Caco-2 (cell line): ENCODE measurements around the gene RAI1. TPM values are rescaled to one million over a fixed set of nuclear protein-coding genes. Genes with fewer than 3 reads are reported as not detected.

Source experiments
- BruUV-seq: library from RNA; stranded (reverse); fragments of 400-500 nt; replicated peaks from 2 replicates; lab custom pipeline; 2021; lab: Mats Ljungman, UMichigan
- CTCF ChIA-PET: fragments of 300-600 bp; sonication (Branson Sonifier 250); formaldehyde crosslinking; loops from one replicate; lab custom pipeline; 2022; ENCODE audit warnings: antibody characterized with exemption; lab: Charles Lee
- POLR2A ChIA-PET: fragments of 300-600 bp; sonication (Branson Sonifier 250); formaldehyde crosslinking; loops from one replicate; lab custom pipeline; 2022; ENCODE audit warnings: antibody characterized with exemption; lab: Charles Lee
- DNase-seq, 2 experiments: peaks; one replicate each; pipeline versions ENCODE4 v3.0.0 to v3.0.0-alpha.2; 2020 to 2022
- H3K27me3 ChIP-seq: replicated peaks from 2 replicates; pipeline ENCODE4 v1.6.0; 2011; ENCODE audit warnings: low read length; ENCODE audit not compliant: control insufficient read depth, insufficient read depth
- H3K36me3 ChIP-seq: 2 replicates; pipeline ENCODE4 v1.5.1; 2011; ENCODE audit warnings: low read length; ENCODE audit not compliant: control insufficient read depth, insufficient read depth
- H3K4me1 ChIP-seq: fragments of 250-450 bp; sonication (Bioruptor Pico); 2 replicates; pipeline ENCODE4 v1.5.1; 2020; ENCODE audit warnings: mild to moderate bottlenecking
- H3K4me3 ChIP-seq: 2 replicates; pipeline ENCODE4 v1.5.1; 2011; ENCODE audit warnings: low read depth, mild to moderate bottlenecking, control low read depth, low read length
- H3K9me3 ChIP-seq: fragments of 250-450 bp; sonication (Bioruptor Pico); 2 replicates; pipeline ENCODE4 v1.5.1; 2020; ENCODE audit warnings: mild to moderate bottlenecking, moderate library complexity
- H3K27ac Mint-ChIP-seq: one replicate; pipeline ENCODE4 v1.8.0; 2022; ENCODE audit warnings: mixed read lengths; ENCODE audit not compliant: unreplicated experiment
- H3K27me3 Mint-ChIP-seq: one replicate; pipeline ENCODE4 v1.8.0; 2022; ENCODE audit warnings: mixed read lengths; ENCODE audit not compliant: insufficient read depth, unreplicated experiment
- H3K36me3 Mint-ChIP-seq: one replicate; pipeline ENCODE4 v1.8.0; 2022; ENCODE audit warnings: mild to moderate bottlenecking, mixed read lengths; ENCODE audit not compliant: insufficient read depth, unreplicated experiment
- H3K4me1 Mint-ChIP-seq: one replicate; pipeline ENCODE4 v1.8.0; 2022; ENCODE audit warnings: low read depth, mixed read lengths; ENCODE audit not compliant: unreplicated experiment
- H3K4me3 Mint-ChIP-seq: one replicate; pipeline ENCODE4 v1.8.0; 2022; ENCODE audit warnings: mild to moderate bottlenecking, moderate library complexity, mixed read lengths; ENCODE audit not compliant: unreplicated experiment
- H3K9me3 Mint-ChIP-seq: one replicate; pipeline ENCODE4 v1.8.0; 2022; ENCODE audit warnings: mixed read lengths; ENCODE audit not compliant: unreplicated experiment
- intact Hi-C: fragments of 100-400 bp; cut with micrococcal nuclease; formaldehyde crosslinking; loops from one replicate; pipeline ENCODE4 v1.10.0; 2022; ENCODE audit not compliant: unreplicated experiment
- total RNA-seq: library from RNA; stranded (reverse); gene quantifications from 2 replicates; pipeline ENCODE4 v1.2.3, GENCODE V29; 2022
- TF ChIP-seq, protein P1 (sequence below), 2 experiments: fragments of 200-600 bp in 1 of 2; IDR thresholded peaks; 1 replicate in 1 of 2; 2 replicates in 1 of 2; pipeline versions ENCODE4 v1.5.1 to v1.8.0; 2011 to 2022; ENCODE audit warnings: antibody characterized with exemption in 1 of 2, control low read depth in 1 of 2, inconsistent platforms in 1 of 2, low read depth in 1 of 2, low read length in 1 of 2, mild to moderate bottlenecking in 1 of 2, moderate library complexity in 1 of 2; ENCODE audit not compliant: insufficient read depth in 1 of 2, severe bottlenecking in 1 of 2, unreplicated experiment in 1 of 2

Gene RAI1
- total RNA-seq, 1 experiment from 2014 or later: 44.3 TPM

DNA sequence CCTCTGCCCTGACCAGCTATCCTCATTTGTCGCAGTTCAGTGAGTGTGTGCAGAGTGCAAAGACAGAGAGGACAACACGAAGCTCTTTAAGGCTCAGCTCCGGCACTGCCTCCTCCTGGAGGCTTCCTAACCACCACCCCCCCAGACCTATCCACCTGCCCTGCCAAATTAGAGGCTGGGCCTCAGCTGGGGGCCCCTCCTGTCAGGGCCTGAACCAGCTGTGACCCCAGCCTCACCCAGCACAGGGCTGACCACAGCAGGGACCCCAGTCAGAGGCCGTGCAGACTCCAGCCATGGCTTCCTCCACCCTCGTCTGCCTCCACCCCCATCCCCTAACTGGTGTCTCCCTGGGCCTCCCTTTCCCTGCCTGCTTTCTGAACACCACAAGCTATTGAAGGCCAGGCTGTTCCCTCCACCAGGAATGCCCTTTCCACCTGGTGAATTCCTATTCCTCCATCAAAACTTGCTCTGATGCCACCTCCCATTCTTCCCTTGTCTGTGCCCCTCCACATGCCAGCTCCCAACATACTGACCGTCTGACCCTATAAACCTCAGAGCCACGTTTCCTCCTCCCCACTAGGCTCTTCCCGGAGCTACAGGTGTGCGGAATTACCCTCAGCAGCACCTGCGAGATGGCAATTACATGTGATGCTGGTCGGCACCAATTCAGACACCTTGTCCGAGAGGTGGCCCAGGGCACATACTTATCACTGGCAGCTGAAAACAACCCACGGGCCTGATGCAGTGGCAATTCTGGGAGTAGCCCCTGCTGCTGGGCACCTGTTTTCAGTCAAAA lies 146.8 kb downstream of the RAI1 start:
- POLR2A ChIA-PET: interaction anchor here (2.8 kb wide), 1 partner anchor 9 kb away, joined by 18 read pairs; the partner anchor contains the start of gene SREBF1
- Histone ChIP-seq H3K36me3 (0 out of 2 replicates have a peak, but pooled peaks cover 1% of the 10 kb centered on the region), H3K4me3 (no peak overlapping the region), H3K27me3 (no peaks in the 10 kb centered on the region), H3K9me3 (no peaks in the 10 kb centered on the region), H3K4me1 (peaks cover 30% of the 10 kb centered on the region)
- CTCF ChIA-PET: interaction anchor here (0.8 kb wide), 1 partner anchor 9 kb away, joined by 3 read pairs; the partner anchor contains the start of gene SREBF1
- DNase-seq: no peak
- Mint-ChIP-seq H3K4me1 (peaks cover 33% of the 10 kb centered on the region), H3K27me3 (no peaks in the 10 kb centered on the region), H3K4me3 (no peak overlapping the region), H3K36me3 (peaks cover 52% of the 10 kb centered on the region), H3K27ac (no peak overlapping the region), H3K9me3 (no peaks in the 10 kb centered on the region)
- intact Hi-C loops: no loop called here
- no TSS peak for BruUV-seq
- TF ChIP-seq, protein P1, sequence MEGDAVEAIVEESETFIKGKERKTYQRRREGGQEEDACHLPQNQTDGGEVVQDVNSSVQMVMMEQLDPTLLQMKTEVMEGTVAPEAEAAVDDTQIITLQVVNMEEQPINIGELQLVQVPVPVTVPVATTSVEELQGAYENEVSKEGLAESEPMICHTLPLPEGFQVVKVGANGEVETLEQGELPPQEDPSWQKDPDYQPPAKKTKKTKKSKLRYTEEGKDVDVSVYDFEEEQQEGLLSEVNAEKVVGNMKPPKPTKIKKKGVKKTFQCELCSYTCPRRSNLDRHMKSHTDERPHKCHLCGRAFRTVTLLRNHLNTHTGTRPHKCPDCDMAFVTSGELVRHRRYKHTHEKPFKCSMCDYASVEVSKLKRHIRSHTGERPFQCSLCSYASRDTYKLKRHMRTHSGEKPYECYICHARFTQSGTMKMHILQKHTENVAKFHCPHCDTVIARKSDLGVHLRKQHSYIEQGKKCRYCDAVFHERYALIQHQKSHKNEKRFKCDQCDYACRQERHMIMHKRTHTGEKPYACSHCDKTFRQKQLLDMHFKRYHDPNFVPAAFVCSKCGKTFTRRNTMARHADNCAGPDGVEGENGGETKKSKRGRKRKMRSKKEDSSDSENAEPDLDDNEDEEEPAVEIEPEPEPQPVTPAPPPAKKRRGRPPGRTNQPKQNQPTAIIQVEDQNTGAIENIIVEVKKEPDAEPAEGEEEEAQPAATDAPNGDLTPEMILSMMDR (IDR thresholded peaks at IDR 0.05; ENCODE audit: insufficient read depth in 1 of 2, low read depth in 1 of 2, low read length in 1 of 2, severe bottlenecking in 1 of 2, unreplicated experiment in 1 of 2): no peak

- Mint-ChIP-seq H3K36me3 (peaks cover 65% of the 10 kb centered on the region), H3K4me1 (peaks cover 23% of the 10 kb centered on the region), H3K27me3 (no peaks in the 10 kb centered on the region), H3K9me3 (no peaks in the 10 kb centered on the region), H3K4me3 (no peak overlapping the region), H3K27ac (peak overlapping the region; percentile 69)
- H3K4me3 ChIP-seq: no peak overlapping the region
- BruUV-seq: no TSS peak
- POLR2A ChIA-PET: no interaction called here
- peaks cover 1% of the 10 kb centered on the region; the same call in 1 of the 2 replicates for H3K36me3 ChIP-seq
- no peaks in the 10 kb centered on the region for H3K27me3 ChIP-seq
- peaks cover 14% of the 10 kb centered on the region; the same call in 1 of the 2 replicates for H3K4me1 ChIP-seq
- no peaks in the 10 kb centered on the region for H3K9me3 ChIP-seq
- intact Hi-C loops: no loop called here
- no peak for DNase-seq
- CTCF ChIA-PET: interaction anchor here (1.4 kb wide), 1 partner anchor 30 kb away, joined by 3 read pairs; no protein-coding TSS in a partner anchor
- TF ChIP-seq, protein P1 (IDR thresholded peaks at IDR 0.05; ENCODE audit: insufficient read depth in 1 of 2, low read depth in 1 of 2, low read length in 1 of 2, severe bottlenecking in 1 of 2, unreplicated experiment in 1 of 2): no peak
Measured at GRCh38 chr17:17830269-17830567, 149.0 kb downstream of the RAI1 start.

- peaks cover 66% of the 10 kb centered on the region for H3K36me3 Mint-ChIP-seq
- Histone ChIP-seq H3K27me3 (no peaks in the 10 kb centered on the region), H3K9me3 (no peaks in the 10 kb centered on the region), H3K4me3 (no peak overlapping the region), H3K4me1 (peaks cover 16% of the 10 kb centered on the region; the same call in 1 of the 2 replicates), H3K36me3 (peaks cover 1% of the 10 kb centered on the region; the same call in 1 of the 2 replicates)
- ChIA-PET POLR2A (no interaction called here), CTCF (interaction anchor here (1.4 kb wide), 1 partner anchor 30 kb away, joined by 3 read pairs; no protein-coding TSS in a partner anchor)
- TF ChIP-seq, protein P1 (IDR thresholded peaks at IDR 0.05; ENCODE audit: insufficient read depth in 1 of 2, low read depth in 1 of 2, low read length in 1 of 2, severe bottlenecking in 1 of 2, unreplicated experiment in 1 of 2): no peak
- no peak overlapping the region for H3K4me3 Mint-ChIP-seq
- no peaks in the 10 kb centered on the region for H3K9me3 Mint-ChIP-seq
- no peaks in the 10 kb centered on the region for H3K27me3 Mint-ChIP-seq
- H3K4me1 Mint-ChIP-seq: peaks cover 24% of the 10 kb centered on the region
- no TSS peak for BruUV-seq
- intact Hi-C loops: no loop called here
- H3K27ac Mint-ChIP-seq: peak overlapping the region; percentile 69
- peak; percentile 68 to 75 for DNase-seq
Measured at GRCh38 chr17:17830740-17831207, 149.5 kb downstream of the RAI1 start.
